GM21447 (cell line): Measurements from ENCODE around the gene GPS1.
A peak's percentile ranks its signal among the peaks of the same experiment; 100 is the strongest.

ENCODE experiments used
- ATAC-seq: cut with Tn5 transposase; IDR thresholded peaks from one replicate; pipeline ENCODE4 v1.9.1; 2021; ENCODE audit not compliant: unreplicated experiment

Gene GPS1

GRCh38 chr17:82086941-82087906, 35.5 kb downstream of the GPS1 start:
- no peak for ATAC-seq

GRCh38 chr17:82087961-82088837, 36.5 kb downstream of the GPS1 start:
- no peak for ATAC-seq

- ATAC-seq = no peak
These were observed 37.4 kb downstream of the GPS1 start for GRCh38 chr17:82088838-82089722.

DNA sequence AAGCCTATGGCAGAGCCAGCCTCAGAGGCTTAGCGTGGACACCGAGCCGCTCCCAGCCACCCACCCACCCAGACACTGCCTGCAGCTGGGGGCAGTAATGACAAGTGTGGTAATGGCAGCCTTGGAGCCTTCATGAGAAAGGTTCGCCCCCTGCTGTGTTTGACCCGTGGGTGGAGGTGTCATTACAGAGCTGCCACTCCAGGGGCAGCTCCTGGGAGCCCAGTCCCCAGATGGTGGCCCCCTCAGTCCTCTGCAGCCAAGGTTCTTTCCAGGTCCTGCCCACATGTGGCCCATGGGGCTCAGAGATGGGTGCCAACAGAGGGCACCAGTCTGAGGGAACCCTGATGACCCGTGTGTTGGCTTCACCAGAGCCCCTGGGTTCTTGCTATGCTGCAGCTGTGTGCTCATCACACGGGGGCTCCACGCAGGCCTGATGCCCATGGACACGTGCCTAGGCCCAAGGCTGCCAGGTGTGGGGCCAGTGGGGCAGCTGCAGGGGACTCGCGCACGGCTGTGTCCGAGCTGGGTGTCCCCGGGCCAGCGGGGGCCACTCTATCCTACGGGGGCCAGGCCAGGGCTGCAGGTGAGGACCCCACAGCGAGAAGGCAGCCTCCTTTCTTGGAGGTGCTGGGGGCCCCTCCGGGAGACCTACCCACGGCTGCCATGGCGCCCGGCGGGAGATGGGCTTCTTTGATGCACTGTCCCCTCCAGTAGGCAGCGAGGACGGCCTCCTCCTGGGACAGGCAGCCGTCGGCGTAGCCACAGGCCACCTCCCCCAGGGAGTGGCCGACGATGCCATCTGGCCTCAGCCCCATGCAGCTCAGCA, 38.2 kb downstream of the GPS1 start:
- ATAC-seq = no peak

GRCh38 chr17:82090549-82091263, 39.0 kb downstream of the GPS1 start:
- ATAC-seq = no peak

GRCh38 chr17:82091264-82092066, 39.8 kb downstream of the GPS1 start:
- ATAC-seq = no peak

GRCh38 chr17:82092094-82092586, 40.4 kb downstream of the GPS1 start:
- no peak for ATAC-seq

DNA sequence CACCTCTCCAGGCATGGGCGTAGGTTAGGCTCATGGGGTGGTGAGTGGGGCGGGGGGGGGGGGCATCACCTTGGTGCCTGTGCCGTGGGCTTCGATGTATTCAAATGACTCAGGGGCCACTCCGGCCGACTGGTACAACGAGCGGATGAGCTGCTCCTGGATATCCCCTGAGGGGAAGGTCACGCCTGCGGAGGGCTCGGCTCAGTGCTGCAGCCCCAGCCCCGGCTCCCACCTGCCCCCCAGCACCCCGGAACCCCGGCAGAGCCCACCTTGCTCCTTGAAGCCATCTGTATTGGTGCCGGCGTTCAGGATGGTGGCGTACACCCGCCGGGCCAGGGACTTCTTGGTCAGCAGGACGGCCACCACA, 40.9 kb downstream of the GPS1 start:
- no peak for ATAC-seq

DNA sequence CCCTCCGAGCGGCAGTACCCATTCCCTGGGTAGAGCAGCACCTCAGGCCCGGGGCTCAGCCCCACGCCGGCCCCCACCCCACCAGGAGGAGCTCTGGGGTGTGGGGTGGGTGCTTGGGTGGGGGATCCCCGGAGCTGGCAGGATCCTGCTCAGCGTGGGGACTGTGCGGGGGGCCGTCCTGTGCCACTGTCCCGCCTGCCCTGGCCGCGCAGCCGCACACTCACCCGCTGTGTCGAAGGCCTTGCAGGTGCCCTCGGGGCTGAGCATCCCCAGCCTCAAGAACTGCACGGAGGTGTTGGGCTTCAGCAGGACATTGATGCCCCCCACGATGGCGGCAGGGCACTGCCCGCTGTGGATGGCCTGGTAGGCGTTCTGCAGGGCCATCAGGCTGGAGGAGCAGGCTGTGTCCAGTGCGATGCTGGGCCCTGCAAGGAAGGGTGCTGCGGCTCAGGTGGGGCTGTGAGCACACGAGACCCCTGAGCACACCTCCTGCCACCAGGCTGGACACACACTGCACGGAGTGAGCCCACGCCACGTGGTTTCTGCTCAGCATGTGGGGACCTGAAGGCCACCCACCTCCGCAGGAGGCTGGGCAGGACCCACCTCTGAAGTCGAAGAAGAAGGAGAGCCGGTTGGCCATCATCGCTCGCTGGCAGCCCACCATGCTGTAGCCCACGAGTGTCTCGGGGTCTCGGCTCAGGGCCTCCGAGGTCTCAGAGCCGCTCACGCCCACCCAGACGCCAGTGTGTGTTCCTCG, 41.5 kb downstream of the GPS1 start:
- no peak for ATAC-seq

GRCh38 chr17:82094931-82095776, 43.5 kb downstream of the GPS1 start:
- ATAC-seq = no peak

GRCh38 chr17:82095777-82096708, 44.3 kb downstream of the GPS1 start:
- no peak for ATAC-seq

GRCh38 chr17:82096709-82097183, 45.0 kb downstream of the GPS1 start:
- ATAC-seq = no peak

DNA sequence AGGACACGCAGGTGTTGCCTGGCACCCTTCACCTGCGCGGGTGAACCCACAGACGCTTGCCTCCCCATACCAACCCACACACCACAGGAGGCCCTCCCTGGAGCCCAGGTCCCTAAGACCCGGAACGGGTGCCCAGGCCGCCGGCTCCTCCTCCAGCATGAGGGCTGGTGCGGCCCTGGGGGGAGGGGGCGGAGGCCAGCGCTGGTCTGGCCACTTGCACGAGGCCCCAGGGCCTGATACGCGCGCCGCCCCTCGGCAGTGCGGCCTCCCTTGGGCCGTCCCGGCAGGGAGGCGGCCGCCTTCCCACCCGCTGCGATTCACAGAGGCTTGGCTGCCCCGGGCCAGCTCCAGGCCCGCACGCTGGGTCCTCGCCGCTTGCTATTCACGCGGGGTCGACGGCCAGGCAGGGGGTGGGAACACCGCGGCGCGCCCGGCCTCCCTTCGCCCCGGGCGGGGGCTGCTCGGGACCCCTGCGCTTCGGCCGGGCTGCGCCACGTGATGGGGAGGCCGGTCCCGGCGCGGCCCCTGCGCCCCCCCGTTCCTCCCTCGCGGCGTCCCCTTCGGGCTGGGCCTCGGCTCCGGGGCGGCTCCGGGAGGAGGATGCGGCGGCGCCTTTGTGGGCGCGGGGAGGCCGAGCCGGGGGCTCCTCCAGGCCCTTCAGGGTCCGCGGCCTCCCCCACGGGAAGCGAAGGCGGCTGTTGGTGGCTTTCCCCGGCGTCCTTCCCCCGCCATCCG, 45.7 kb downstream of the GPS1 start:
- no peak for ATAC-seq

- ATAC-seq = peak; percentile 2
These were observed 46.1 kb downstream of the GPS1 start for GRCh38 chr17:82097919-82098168.
